GM04503 (cell line): Measurements from ENCODE around the gene IGFBP6.

Source experiments
- DNase-seq: peaks from one replicate; pipeline ENCODE4 v3.0.0-alpha.2; 2012; ENCODE audit warnings: low read depth

IGFBP6 gene

GRCh38 chr12:53120685-53121525 lies 23.4 kb downstream of the IGFBP6 start:
- no peak for DNase-seq

GRCh38 chr12:53122961-53123468 lies 25.5 kb downstream of the IGFBP6 start:
- no peak for DNase-seq

GRCh38 chr12:53123578-53124351 lies 26.3 kb downstream of the IGFBP6 start:
- no peak for DNase-seq

GRCh38 chr12:53124352-53124723 lies 26.9 kb downstream of the IGFBP6 start:
- no peak for DNase-seq

GRCh38 chr12:53127169-53127568 lies 29.7 kb downstream of the IGFBP6 start:
- no peak for DNase-seq

- no peak for DNase-seq
These were observed 31.5 kb downstream of the IGFBP6 start for GRCh38 chr12:53128780-53129569.

GRCh38 chr12:53131844-53132243 lies 34.4 kb downstream of the IGFBP6 start:
- no peak for DNase-seq

GRCh38 chr12:53133722-53134121 lies 36.3 kb downstream of the IGFBP6 start:
- no peak for DNase-seq

- DNase-seq = no peak
These were observed 45.9 kb downstream of the IGFBP6 start for GRCh38 chr12:53143355-53143754.

- peak; percentile 89 for DNase-seq
These were observed 48.2 kb downstream of the IGFBP6 start for GRCh38 chr12:53145383-53146260.

- no peak for DNase-seq
These were observed 49.7 kb downstream of the IGFBP6 start for GRCh38 chr12:53147181-53147580.

- no peak for DNase-seq
These were observed 50.2 kb downstream of the IGFBP6 start for GRCh38 chr12:53147653-53148052.

- no peak for DNase-seq
These were observed 53.6 kb downstream of the IGFBP6 start for GRCh38 chr12:53151039-53151438.
